ENCODE results near the gene MATR3.

DNA sequence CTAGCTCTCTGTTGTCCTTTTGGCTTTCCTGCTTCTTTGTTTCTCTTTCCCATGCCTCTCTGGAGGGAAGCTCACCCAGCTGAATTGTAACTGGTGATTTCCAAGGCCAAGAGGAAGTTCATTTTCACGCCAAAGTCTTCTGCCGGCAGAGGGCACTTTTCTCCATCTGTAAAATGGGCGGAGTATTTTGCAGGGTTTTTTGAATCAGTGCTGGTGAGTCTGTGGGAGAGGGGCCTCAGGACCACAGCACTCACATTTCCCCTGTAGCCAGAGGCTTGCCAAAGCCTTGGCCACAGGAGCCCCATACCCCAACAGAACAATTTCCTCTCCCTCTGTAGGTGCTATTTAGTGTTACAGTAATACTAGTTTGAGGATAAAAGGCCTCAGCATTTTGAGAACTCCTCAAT lies 42.3 kb upstream of the MATR3 start:
- TF ChIP-seq, protein P1, sequence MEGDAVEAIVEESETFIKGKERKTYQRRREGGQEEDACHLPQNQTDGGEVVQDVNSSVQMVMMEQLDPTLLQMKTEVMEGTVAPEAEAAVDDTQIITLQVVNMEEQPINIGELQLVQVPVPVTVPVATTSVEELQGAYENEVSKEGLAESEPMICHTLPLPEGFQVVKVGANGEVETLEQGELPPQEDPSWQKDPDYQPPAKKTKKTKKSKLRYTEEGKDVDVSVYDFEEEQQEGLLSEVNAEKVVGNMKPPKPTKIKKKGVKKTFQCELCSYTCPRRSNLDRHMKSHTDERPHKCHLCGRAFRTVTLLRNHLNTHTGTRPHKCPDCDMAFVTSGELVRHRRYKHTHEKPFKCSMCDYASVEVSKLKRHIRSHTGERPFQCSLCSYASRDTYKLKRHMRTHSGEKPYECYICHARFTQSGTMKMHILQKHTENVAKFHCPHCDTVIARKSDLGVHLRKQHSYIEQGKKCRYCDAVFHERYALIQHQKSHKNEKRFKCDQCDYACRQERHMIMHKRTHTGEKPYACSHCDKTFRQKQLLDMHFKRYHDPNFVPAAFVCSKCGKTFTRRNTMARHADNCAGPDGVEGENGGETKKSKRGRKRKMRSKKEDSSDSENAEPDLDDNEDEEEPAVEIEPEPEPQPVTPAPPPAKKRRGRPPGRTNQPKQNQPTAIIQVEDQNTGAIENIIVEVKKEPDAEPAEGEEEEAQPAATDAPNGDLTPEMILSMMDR (IDR thresholded peaks at IDR 0.05; ENCODE audit: insufficient read depth, low read length, poor library complexity, severe bottlenecking) = peak; percentile 74
- no peak for TF ChIP-seq EZH2phosphoT487 (conservative IDR thresholded peaks at IDR 0.05; ENCODE audit: low read length)
